HG02642 (cell line): ENCODE results near the gene NRCAM.
"Not testable (repeated sequence)": the region's sequence is repeated elsewhere in the genome, so short reads cannot be mapped to it uniquely, and the experiment has no call there.

Experiments used
- ATAC-seq: cut with Tn5 transposase; IDR thresholded peaks from one replicate; pipeline ENCODE4 v1.9.1; 2021; ENCODE audit warnings: mild to moderate bottlenecking; ENCODE audit not compliant: unreplicated experiment, poor library complexity

The NRCAM gene

DNA sequence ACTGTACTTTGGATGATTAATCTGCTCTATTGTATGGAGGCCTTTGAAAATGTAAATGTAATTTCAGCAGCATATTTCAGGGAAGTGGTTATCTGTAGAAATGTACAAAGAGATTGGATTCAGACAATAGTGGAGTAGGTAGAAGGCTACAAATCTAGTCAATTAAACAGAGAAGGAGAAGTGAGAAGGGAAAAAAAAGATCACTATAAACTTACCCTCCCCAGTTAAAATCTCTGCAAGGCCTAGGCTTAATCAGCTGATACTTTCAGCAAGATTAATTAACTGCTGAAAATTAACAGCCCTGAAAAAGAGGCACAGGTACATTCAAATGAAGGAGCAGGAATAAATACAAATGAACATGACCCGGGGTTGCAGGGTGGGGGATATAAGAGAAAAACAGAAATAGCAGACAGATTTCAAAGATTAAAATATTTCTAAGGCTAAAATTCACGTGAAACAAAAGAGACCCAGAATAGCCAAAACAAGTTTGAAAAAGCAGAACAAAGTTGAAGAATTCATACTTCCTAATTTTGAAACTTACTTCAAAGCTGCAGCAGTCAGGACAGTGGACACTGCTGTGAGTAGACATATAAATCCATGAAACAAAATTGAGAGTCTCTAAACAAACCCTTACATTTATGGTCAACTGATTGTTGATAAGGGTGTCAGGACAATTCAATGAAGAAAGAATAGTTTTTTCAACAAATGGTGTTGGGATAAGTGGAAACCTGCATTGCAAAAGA lies 96.0 kb downstream of the NRCAM start:
- no peak for ATAC-seq

DNA sequence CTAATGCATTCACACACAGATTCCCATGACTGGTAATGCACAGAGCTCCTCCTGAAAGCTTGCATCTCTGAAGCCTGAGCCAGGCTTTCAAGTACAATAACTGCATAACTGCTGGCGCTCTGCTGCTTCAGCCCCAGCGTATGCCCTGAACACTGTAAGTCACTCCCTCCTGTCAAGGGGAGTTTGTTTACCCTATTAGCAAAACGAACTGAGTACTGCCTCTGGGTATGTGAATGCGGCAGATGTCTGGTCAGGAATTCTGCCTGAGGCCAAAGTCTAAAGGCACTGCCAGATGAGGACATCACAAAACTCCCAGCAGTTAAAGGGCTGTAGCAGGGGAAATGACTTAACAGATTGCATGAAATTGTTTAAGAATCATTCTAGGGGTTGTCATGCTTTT lies 97.7 kb downstream of the NRCAM start:
- no peak for ATAC-seq

DNA sequence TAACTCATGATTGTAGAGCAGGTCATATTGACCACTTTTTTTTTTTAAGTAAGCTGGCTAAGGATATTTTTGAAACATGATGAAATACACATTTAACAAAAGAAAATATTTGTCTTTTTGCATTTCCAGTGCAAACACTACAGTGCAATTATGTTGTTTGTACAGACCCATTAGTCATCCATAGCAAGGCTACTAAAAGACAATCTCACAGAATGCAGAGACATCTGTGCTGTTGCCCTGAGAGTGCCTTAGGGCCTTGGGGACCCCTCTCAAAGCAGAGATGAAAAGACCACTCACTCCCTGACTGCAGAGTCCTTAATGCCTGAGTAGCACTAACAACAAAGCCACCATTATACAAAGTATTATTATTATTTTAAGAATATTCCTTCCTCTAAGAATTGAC lies 104.5 kb downstream of the NRCAM start:
- no peak for ATAC-seq

DNA sequence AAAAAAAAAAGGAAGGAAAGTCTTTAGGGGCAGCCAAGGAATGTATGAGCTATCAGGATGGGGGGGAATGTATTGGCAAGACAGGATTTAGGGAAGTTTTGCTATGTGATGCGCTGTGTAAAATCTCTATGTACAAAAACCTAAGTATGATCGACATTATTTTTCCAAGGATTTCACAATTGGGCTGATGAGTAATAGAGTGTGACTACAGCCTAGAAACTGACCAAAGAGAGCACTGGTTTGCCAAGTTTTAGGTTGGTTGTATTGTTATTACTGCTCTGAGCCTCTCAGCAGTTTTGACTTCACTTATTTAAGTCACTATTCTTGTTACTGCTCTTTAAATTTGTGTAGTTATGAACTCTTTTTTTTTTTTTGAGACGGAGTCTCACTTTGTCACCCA lies 107.3 kb downstream of the NRCAM start:
- ATAC-seq: no peak

DNA sequence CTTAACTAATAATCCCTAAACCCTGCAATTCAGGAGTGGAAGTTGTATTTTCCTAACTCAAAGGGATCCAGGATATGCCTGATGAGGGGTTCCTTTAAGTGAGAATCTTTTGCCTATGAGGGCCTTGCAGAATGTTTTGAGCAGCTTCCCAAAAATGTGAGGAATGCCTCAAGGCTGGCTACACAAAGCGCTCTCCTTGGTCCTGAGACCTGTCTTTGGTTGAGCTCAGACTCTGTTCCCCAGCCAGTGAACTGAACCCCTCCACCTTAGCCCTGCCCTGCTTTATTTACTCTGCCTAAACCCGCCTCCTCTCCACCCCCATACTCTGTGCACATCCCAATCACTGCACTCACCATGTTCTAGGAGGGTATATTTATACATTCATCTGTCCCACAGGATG lies 108.6 kb downstream of the NRCAM start:
- ATAC-seq: no peak

DNA sequence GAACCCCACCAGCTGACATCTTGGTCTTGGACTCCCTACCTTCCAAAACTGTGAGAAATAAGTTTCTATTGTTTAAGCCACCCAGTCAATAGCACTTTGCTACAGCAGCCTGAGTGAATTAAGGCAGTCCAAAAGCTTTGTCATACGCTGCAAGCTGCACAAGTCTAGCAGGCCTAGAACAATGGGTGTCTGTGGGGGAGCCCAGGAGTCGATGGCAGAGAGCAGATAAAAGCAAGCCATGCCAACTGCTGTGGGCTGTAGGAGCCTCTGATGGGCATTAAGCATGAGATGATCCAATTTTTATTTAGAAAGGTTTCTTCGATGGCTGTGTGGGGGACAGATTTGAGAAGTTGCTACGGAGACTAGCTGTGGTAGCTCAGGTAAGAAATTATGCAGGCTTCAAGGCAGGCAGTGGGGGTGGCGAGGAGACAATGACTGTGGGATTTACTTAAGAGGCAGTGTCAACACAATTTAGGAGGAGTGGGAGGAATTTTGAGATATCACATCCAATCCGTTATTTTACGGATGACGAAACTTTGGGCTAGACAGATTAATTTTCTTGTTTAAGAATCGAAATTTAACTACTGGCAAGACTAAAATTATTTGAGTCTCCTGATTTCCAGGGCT lies 110.4 kb downstream of the NRCAM start:
- ATAC-seq: no peak

DNA sequence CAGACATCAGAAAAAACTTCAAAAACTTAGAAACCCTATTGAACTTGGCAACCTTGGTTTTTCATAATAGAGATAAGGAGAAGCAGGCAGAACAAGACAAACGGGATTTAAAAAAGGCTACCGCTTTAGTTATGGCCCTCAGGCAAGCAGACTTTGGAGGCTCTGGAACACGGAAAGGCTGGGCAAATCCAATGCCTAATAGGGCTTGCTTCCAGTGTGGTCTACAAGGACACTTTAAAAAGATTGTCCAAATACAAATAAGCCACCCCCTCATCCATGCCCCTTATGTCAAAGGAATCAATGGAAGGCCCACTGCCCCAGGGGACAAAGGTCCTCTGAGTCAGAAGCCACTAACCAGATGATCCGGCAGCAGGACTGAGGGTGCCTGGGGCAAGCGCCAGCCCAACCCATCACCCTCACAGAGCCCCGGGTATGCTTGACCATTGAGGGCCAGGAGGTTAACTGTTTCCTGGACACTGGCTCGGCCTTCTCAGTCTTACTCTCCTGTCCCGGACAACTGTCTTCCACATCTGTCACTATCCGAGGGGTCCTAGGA lies 115.3 kb downstream of the NRCAM start:
- no peak for ATAC-seq

DNA sequence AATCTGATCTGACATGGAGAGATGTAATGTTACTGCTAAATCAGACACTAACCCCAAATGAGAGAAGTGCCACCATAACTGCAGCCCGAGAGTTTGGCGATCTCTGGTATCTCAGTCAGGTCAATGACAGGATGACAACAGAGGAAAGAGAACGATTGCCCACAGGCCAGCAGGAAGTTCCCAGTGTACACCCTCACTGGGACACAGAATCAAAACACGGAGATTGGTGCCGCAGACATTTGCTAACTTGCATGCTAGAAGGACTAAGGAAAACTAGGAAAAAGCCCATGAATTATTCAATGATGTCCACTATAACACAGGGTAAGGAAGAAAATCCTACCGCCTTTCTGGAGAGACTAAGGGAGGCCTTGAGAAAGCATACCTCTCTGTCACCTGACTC lies 115.8 kb downstream of the NRCAM start:
- ATAC-seq: not testable (repeated sequence)

DNA sequence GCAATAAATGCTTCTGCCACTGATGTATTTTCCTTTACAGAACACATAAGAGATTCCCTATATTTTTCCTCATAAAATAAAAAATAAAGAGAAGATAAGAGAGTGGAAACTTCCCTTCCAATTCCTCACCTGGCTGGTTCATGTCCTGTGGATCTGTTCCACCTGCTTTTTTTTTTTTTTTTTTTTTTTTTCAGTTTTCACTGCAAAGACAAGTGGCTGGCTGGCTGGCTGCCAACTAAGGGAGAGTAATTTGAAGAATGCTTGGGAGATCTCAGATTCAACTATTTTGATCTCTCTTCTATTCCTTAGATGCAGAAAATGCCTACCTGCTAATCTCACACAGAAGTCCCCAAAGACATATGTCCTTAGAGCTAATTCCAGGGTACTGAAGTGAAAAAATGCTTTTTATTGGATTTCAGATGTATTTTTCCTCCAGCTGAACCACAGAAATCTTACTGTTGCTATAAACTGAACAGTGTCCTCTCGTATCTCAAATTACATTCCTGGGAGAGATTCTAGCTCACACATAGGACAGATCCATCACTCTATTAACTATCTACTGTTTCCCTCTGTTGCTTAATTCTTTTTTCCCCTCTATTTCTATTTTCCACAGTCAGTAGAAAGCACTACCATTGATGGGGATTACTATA lies 120.8 kb downstream of the NRCAM start:
- ATAC-seq: no peak

DNA sequence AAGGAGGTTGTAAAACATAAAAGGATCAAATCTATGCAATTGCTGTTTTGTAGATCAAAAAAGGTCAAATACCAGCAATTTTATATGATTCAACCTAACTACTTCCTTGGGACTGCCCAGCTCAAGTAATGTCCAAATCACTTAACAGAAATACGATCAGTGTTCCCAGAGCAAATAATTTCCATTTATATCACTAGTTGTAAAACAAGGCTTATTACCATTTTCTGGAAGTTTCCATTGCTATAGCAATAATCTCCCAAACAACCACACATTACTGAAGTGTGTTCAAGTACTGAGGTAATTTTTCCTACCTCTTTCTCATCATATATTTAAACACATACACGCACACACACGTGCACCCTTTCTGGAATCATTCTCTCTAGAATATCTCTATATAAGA lies 123.3 kb downstream of the NRCAM start:
- ATAC-seq: no peak

DNA sequence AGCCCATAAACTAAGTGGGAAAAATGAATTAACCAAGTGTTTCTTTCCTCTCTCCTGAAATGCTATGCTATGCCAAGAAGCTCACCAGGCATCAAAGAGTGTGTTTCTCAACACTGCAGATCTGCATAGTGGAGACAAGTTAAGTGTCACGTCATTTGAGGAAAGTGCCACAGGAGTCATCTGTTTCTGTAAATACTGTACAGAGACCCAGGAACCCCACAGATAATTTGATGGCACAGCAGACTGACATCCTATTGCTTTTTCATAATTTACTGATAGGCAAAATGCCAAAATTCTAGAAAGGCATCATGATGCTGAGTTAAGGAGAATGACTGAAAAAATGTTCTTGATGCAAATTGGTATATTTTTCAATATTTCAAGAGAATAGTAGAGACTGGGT lies 124.3 kb downstream of the NRCAM start:
- ATAC-seq: no peak

DNA sequence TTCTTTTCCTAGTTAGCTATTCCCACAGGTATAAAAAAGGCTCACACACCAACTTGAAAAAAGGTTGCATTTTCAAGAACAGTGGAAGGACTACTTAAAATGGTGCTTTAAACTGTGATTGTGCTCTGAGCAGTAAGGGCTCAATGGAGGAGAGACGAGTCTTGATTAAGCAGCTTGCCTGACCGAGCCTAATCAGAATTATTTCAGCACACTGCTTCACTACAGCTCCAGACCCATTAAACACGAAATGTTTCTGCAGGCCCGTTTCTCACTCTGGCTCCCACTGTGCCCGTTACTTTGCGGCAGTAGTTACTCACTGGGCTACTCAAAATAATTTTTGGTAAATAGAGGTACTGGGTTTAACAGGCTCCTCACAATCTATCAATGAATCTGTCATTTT lies 126.0 kb downstream of the NRCAM start:
- ATAC-seq: no peak

DNA sequence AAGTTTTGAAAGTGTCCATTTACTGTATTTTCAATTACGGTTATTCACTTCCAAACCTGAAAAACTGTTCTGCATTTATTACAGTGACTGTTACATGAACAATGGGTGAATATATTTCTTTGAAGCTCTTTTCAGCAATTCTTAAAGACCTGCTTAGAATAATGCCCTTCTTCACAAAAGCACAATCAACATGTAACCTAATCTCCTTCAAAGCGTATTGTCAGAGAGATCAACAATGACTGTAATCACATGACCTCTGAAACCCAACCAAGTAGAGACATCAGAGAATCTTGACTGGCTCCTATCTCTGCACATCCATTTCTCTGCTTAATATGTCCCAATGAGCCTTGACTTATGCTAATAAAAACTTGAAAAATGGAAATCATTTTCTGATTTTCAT lies 126.7 kb downstream of the NRCAM start:
- no peak for ATAC-seq

DNA sequence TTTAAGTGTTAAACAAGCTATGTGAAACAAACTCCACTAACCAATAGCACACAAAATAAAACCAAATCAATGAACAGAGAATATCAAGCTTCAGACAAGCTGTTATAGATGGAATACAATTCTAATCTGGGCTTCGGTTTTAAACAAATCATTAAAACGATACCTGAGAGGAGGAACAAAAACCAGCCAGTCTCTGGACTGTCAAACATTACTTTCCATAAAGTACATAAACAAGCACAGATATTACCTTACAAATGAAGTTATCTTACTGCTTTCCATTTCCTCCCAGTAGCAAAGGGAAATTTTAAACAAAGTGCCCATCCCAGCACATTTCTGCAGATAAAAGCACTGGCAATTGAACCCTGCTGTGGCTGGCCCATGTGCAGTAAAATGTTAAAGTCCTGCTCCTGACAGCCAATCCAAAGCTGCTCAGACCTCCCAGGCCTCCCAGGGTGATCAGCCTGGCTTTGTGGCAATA lies 128.0 kb downstream of the NRCAM start:
- ATAC-seq: peak; percentile 67

DNA sequence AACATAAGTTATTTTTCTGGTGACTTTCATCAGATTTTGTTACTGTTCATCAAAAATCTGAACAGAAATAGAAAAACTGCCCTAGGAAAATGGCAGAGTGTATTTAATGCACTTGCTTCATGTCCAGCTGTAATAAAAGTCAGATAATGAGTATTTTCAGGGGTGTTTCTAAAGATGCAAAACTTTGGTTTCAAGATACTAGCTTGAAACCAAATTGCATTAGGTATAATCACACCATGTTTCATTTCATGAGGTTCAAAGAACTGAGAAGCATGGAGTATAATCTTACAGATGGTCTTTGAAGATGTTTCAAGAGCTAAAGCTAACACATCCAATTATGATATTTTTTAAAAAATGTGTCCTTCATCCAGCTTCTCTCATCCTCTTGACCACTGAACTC lies 128.9 kb downstream of the NRCAM start:
- ATAC-seq: no peak

DNA sequence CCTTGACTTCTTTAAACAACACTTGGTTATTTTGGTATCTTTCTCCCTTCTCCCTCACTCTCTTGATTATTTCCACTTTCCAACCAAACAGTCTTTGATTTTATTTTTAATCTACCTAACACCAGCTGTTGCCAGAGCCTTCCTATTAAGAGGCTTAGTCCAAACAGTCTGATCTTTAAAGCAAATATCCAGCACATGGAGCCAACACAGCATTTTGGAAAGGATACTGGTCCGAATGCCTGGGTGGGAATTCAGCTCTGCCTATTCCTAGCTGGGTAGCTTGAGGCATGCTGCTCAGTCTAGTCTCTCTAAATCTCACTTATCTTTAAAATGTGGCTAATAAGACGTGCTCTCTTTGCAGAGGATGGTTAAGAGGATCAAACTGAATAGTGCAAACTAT lies 129.3 kb downstream of the NRCAM start:
- no peak for ATAC-seq

DNA sequence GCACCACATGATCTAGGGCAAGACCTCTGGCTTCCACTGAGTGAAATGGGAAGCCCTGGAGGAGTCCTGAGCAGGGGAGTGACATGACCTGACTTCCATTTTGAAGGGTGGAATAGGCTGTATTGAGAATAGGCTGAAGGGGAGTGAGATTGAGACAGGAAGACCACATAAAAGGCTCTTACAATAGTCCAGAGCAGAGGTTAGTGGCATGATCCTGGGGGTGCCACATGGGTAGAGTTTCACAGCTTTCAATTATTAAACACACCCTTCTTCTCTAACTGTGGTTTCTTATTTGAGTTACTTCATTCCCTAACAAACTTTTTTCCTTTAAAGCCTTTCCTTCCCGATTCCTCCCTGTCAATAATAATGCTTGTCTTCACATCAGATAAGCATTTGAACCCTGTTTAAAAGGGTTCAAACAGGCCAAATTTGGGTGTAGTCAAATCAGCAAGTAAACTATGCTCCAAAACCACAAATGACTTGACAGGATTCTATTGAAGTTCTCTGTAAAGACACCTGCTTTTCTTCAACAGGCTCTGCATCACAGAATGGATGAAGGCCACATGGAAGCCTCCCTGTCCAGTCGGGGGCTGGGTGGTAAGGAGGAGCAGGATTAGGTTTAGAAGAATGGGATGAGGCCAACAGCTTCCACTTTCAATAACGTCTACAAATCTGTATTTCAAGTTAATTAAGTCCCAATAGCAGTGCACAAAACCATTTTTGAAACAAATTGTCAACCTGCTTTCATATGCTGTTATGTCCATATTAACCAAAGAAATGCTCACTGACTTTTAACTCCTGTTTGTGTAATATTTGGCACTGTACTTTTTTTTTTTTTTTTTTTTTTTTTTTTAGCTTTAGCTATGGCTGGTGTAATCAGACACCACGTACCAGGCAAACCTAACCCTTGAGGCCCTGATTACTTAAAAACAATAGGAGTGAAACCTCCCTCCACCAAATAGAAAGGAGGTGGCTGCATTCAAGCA lies 131.9 kb downstream of the NRCAM start:
- no peak for ATAC-seq

DNA sequence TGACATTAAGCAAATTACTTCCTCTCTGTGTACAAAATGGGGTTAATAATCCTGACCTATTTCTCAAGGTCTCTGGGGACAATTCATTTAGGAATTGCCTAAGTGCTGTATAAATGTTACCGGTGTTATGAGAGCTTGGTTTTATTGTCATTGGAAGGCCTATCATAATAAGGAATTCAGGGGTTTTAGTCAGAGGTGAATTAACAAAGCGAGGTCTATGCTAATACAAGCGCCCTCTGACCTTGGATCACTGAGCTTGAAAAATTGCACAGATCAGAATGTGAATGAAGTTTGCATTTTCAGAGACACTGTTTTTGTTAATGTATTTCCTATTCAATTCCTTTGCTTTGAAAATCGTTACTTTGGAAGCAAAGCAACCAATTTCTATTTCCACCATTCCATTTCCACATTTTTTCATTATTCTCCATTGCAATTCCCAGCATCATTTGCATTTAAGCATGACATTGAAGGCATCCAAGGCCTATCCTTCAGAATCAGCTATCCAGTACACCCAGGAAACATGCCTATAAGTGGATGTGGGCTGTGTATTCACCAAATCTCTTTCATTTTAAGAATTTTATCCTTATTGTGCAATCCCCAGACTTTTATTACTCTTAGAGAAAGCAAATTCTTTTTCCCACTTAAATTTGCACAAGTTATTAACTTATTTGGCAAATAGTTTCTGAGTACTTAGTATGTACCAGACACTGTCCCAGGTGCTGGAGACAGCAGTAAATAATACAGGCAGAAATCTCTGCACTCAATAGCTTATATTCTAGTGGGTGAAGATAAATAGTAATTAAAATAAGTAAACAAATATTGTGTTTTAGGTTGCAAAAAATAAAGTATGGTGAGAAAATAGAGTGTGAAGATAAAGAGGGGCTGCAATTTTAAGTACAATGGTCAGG lies 133.1 kb downstream of the NRCAM start:
- ATAC-seq: no peak

DNA sequence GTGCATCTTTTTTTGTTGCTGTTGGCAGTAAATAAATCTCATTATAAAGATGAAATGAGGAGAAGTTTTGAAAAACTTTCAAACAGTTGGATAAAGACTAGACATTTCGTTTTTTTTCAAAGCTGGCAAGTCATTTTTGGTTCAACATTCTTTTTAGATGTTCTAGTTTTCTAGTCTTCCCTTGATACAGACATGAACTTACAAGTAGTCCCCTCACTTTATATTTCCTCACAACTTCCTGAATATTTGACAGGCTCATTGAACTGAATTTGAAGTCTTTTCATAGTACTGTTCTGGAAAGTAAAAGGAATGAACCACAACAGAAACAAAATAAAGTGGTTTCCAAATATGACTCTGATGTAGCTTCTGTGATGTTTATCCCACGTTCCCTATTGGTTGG lies 134.2 kb downstream of the NRCAM start:
- no peak for ATAC-seq
